ENCODE results near the gene FATE1. TPM values are rescaled to one million over a fixed set of nuclear protein-coding genes. Genes with fewer than 3 reads are reported as not detected.

Gene FATE1
- total RNA-seq, 1 experiment from 2014 or later = 0.45 TPM

GRCh38 chrX:151704041-151704663 lies 11.7 kb upstream of the FATE1 start:
- BruUV-seq (replicated peaks) = no TSS peak
- H3K9me3 ChIP-seq (ENCODE audit: low read depth, low read length, poor library complexity, severe bottlenecking) = no peaks in the 10 kb centered on the region
- ChIA-PET POLR2A (ENCODE audit: low non-redundant PET) (no interaction called here), CTCF (no interaction called here)
- H3K4me1 ChIP-seq (ENCODE audit: insufficient read depth, low read length, poor library complexity, severe bottlenecking) = no peaks in the 10 kb centered on the region
- H3K27ac ChIP-seq (ENCODE audit: low read depth, low read length, poor library complexity, severe bottlenecking) = no peak overlapping the region
- DNase-seq (ENCODE audit: low spot score) = no peak
- H3K27me3 ChIP-seq (replicated peaks; ENCODE audit: insufficient read depth, low read depth, low read length, poor library complexity) = no peaks in the 10 kb centered on the region
- intact Hi-C loops (cut with micrococcal nuclease; ENCODE audit: unreplicated experiment) = no loop called here
- H3K4me3 ChIP-seq (ENCODE audit: low read depth, low read length, poor library complexity, severe bottlenecking) = no peak overlapping the region
- no peak for TF ChIP-seq EZH2 (IDR thresholded peaks at IDR 0.05; ENCODE audit: borderline replicate concordance, low read depth, low read length, poor library complexity, severe bottlenecking)
- TF ChIP-seq, protein P1, sequence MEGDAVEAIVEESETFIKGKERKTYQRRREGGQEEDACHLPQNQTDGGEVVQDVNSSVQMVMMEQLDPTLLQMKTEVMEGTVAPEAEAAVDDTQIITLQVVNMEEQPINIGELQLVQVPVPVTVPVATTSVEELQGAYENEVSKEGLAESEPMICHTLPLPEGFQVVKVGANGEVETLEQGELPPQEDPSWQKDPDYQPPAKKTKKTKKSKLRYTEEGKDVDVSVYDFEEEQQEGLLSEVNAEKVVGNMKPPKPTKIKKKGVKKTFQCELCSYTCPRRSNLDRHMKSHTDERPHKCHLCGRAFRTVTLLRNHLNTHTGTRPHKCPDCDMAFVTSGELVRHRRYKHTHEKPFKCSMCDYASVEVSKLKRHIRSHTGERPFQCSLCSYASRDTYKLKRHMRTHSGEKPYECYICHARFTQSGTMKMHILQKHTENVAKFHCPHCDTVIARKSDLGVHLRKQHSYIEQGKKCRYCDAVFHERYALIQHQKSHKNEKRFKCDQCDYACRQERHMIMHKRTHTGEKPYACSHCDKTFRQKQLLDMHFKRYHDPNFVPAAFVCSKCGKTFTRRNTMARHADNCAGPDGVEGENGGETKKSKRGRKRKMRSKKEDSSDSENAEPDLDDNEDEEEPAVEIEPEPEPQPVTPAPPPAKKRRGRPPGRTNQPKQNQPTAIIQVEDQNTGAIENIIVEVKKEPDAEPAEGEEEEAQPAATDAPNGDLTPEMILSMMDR (conservative IDR thresholded peaks at IDR 0.05; ENCODE audit: low read depth, low read length) = no peak
- no peaks in the 10 kb centered on the region for H3K36me3 ChIP-seq (ENCODE audit: insufficient read depth, low read length, poor library complexity, severe bottlenecking)

DNA sequence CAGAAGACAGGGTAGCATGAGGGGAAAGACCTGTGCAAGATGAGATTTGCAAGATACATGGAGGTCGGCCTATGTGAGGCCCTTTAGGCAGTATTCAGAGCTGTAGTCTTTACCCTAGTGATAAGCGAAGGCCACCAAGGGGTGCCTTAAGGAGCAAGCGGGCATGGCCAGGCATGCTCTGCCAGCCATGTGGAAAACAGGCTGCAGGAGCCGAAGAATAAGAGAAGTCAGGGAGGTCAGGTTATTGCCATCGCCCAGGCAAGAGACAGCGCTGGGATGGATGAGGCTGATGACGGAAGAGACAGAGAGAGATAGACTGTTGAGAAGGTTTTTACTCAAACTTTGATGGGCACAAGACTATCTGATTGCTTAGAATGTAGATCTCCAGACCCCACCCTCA lies 7.0 kb upstream of the FATE1 start:
- TF ChIP-seq, protein P1 (conservative IDR thresholded peaks at IDR 0.05; ENCODE audit: low read depth, low read length) = no peak
- TF ChIP-seq EZH2 (IDR thresholded peaks at IDR 0.05; ENCODE audit: borderline replicate concordance, low read depth, low read length, poor library complexity, severe bottlenecking) = no peak
- no peak for DNase-seq (ENCODE audit: low spot score)
- no peaks in the 10 kb centered on the region for H3K36me3 ChIP-seq (ENCODE audit: insufficient read depth, low read length, poor library complexity, severe bottlenecking)
- no TSS peak for BruUV-seq (replicated peaks)
- H3K9me3 ChIP-seq (ENCODE audit: low read depth, low read length, poor library complexity, severe bottlenecking) = no peaks in the 10 kb centered on the region
- POLR2A ChIA-PET (ENCODE audit: low non-redundant PET) = no interaction called here
- H3K27me3 ChIP-seq (replicated peaks; ENCODE audit: insufficient read depth, low read depth, low read length, poor library complexity) = no peaks in the 10 kb centered on the region
- no peak overlapping the region for H3K4me3 ChIP-seq (ENCODE audit: low read depth, low read length, poor library complexity, severe bottlenecking)
- CTCF ChIA-PET = no interaction called here
- H3K27ac ChIP-seq (ENCODE audit: low read depth, low read length, poor library complexity, severe bottlenecking) = no peak overlapping the region
- H3K4me1 ChIP-seq (ENCODE audit: insufficient read depth, low read length, poor library complexity, severe bottlenecking) = no peaks in the 10 kb centered on the region
- intact Hi-C loops (cut with micrococcal nuclease; ENCODE audit: unreplicated experiment) = no loop called here

GRCh38 chrX:151710457-151710856 lies 5.4 kb upstream of the FATE1 start:
- H3K36me3 ChIP-seq (ENCODE audit: insufficient read depth, low read length, poor library complexity, severe bottlenecking) = no peaks in the 10 kb centered on the region
- no peaks in the 10 kb centered on the region for H3K4me1 ChIP-seq (ENCODE audit: insufficient read depth, low read length, poor library complexity, severe bottlenecking)
- H3K4me3 ChIP-seq (ENCODE audit: low read depth, low read length, poor library complexity, severe bottlenecking) = no peak overlapping the region
- H3K9me3 ChIP-seq (ENCODE audit: low read depth, low read length, poor library complexity, severe bottlenecking) = no peaks in the 10 kb centered on the region
- no peak overlapping the region for H3K27ac ChIP-seq (ENCODE audit: low read depth, low read length, poor library complexity, severe bottlenecking)
- DNase-seq (ENCODE audit: low spot score) = no peak
- intact Hi-C loops (cut with micrococcal nuclease; ENCODE audit: unreplicated experiment) = no loop called here
- TF ChIP-seq EZH2 (IDR thresholded peaks at IDR 0.05; ENCODE audit: borderline replicate concordance, low read depth, low read length, poor library complexity, severe bottlenecking) = no peak
- TF ChIP-seq, protein P1 (conservative IDR thresholded peaks at IDR 0.05; ENCODE audit: low read depth, low read length) = no peak
- H3K27me3 ChIP-seq (replicated peaks; ENCODE audit: insufficient read depth, low read depth, low read length, poor library complexity) = no peaks in the 10 kb centered on the region
- ChIA-PET POLR2A (ENCODE audit: low non-redundant PET) (no interaction called here), CTCF (no interaction called here)
- no TSS peak for BruUV-seq (replicated peaks)
